ENCODE data around the gene POLR2H.

The POLR2H gene

DNA sequence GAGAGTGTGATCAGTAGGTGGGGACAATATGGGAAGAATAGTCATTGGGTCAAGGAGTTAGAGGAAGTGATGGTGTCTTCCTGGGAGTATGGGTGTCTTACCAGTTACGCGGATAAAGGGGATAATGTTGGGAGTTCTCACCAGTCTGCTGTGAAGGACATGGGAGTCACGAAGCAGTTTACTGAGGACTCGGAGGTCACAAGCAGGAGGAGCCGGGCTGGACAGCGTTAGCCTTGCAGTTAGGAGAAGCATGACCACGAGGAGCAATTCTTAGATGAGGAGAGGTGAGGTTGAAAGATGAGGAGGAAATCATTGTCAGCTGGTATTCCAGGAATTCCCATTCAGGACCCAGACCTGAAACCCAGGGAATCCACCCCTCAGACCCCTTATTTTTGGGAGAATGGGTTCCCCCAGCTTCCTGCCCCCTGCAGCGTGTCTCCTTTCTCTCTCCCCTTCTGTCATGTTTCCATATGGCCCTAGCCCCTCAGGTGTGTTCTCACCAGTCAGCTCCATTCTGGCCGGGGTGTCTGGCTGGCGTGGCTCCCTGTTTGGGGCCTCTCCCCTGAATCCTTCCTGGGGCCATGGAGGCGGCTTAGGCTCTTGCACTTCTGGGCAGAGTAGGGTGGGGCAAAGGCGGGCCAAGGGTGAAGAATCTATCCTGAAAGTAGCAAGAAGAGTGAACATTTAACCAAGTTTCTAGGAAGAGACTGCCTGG lies 14.4 kb downstream of the POLR2H start:
- no peak for DNase-seq

DNA sequence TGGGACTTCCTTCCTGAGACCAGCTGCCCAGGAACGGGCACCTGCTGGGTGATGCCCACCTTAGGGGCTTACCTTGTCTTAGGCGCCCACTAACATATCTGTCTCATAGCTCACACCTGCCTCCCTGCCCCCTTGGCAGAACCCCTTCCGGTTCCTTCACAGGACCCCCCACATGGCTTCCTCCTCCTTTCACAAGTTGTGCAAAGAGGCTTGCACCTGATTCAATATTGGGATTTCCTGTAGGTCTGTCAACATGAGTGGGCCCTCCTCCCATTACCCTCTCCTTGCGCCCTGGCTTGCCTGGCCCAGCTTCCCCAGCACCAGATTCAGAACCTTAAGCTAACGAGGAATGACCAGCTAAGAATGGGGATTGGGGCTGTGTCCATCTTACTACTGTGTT lies 15.9 kb downstream of the POLR2H start:
- DNase-seq, result no peak

DNA sequence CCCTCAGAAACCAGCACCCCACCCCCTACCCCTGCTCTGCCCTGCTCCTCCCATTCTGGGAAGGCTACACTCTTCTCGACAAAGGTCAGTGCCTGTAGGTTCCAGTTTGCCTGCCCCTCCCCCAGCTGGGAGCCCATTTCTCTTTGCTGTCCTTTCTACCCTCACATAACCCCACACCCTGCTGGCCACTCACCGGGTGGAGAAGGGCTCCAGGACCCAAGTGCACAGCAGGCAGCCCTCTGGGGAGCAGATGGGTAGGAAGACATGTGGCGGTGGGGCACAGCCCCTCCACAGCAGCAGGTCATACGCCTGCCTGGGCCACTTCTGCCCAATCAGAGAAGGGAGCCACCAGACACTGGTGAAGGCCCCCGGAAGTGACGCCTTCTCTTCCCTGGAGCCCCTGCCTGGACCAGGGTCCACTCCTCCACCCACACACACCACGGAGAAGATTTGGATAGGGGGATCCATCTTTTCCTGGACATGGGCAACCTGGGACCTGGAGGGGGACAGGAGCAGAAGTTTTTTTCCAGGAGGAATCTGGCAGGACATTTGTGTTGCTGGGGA lies 16.5 kb downstream of the POLR2H start, which contains the start of gene THPO:
Gene THPO (minus strand): TSS at position 326 of the 564 bp plus-strand sequence. CDS start 1,948 bp downstream, outside the sequence.
- DNase-seq, result no peak

- DNase-seq, result no peak
Observed at GRCh38 chr3:184378651-184379357, 17.3 kb downstream of the POLR2H start.

DNA sequence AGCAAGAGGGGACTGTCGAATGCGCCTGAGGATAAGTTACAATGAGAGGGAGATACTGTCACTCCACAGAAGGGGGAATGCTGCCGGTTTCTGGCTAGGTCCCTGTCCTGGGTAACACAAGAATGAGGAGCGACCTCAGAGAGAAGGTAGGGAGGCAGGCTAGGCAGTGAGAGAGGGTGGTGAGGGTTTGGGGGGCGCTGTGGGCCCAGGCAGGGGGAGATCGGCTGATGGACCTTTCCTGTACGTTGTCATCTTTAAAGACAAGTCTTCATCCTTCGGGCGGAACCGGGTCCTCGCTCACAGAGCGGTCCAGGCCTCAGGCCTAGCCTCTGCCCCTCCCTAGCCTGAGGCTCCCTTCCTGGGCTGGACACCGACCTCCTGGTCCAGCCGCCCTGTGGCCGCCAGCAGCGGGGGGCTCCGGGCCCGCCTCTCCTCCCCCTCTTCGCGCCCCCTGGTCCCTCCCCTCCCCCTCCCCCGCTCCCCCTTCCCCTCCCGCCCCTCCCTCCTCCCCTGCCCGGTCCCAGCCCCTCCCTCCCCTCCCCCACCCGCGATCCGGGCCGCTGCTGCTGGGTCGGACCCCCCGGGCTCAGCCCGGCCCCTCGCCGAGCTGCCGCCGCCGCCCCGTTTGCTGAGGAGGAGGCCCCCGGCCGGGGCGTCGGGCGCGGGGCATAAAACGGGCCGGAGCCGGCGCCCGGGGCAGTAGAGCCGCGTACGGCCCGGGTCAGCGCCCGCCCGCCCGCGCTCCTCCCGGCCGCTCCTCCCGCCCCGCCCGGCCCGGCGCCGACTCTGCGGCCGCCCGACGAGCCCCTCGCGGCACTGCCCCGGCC lies 18.1 kb downstream of the POLR2H start, which contains the start of gene CHRD:
Gene CHRD (plus strand): TSS at position 697 of the 827 bp plus-strand sequence. CDS start 265 bp downstream, outside the sequence.
- DNase-seq, result no peak

DNA sequence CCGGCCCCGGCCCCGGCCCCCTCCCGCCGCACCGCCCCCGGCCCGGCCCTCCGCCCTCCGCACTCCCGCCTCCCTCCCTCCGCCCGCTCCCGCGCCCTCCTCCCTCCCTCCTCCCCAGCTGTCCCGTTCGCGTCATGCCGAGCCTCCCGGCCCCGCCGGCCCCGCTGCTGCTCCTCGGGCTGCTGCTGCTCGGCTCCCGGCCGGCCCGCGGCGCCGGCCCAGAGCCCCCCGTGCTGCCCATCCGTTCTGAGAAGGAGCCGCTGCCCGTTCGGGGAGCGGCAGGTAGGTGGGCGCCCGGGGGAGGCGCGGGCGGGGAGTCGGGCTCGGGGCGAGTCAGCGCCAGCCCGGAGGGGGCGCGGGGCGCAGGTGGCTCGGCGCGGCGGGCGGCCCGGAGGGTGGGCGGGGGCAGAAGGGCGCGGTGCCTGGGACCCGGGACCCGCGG lies 18.7 kb downstream of the POLR2H start:
- DNase-seq, result peak; percentile 30

- peak; percentile 16 for DNase-seq
Observed at GRCh38 chr3:184380627-184381260, 19.2 kb downstream of the POLR2H start.

DNA sequence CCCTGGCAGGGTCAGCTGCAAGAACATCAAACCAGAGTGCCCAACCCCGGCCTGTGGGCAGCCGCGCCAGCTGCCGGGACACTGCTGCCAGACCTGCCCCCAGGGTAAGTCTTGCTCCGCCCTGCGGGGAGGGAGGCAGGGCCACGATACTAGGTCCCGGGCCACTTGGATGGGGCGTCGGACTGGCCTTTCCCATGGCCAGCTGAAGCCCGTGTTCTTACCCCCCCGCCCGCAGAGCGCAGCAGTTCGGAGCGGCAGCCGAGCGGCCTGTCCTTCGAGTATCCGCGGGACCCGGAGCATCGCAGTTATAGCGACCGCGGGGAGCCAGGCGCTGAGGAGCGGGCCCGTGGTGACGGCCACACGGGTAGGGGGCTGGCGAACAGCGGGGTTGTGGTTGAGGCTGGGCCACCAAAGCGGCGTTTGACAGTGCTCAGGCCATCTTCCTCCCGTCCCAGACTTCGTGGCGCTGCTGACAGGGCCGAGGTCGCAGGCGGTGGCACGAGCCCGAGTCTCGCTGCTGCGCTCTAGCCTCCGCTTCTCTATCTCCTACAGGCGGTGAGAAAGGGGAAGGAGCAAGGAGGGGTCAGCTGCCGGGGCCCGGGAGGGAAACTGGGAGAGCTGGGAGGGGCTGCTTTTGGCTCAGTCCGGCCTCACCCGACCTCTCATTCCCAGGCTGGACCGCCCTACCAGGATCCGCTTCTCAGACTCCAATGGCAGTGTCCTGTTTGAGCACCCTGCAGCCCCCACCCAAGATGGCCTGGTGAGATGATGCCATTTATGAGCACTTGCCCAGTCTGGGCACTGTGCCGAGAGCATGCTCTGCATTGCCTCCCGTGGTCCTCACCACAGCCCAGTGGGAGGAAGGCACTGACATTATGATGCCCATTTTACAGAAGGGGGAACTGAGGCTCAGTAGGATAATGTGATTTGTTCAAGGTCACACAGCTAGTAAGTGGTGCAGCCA lies 20.0 kb downstream of the POLR2H start:
- no peak for DNase-seq

DNA sequence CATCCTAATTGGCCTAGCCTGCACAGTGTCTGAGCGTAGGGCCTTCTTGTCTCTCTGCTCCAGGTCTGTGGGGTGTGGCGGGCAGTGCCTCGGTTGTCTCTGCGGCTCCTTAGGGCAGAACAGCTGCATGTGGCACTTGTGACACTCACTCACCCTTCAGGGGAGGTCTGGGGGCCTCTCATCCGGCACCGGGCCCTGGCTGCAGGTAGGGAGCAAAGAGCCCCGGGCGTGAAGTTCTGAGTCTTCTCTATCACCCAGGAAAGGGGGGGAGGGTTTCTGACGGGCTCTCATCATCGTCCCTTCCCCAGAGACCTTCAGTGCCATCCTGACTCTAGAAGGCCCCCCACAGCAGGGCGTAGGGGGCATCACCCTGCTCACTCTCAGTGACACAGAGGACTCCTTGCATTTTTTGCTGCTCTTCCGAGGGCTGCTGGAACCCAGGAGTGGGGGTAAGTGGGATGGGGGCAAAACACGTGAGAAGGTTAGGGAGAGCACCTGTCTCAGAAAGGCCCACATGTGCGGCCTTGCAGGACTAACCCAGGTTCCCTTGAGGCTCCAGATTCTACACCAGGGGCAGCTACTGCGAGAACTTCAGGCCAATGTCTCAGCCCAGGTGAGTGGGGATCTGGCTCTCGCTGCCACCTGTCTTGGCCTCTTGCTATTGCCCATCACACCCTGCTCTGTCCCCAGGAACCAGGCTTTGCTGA lies 21.0 kb downstream of the POLR2H start:
- no peak for DNase-seq

DNA sequence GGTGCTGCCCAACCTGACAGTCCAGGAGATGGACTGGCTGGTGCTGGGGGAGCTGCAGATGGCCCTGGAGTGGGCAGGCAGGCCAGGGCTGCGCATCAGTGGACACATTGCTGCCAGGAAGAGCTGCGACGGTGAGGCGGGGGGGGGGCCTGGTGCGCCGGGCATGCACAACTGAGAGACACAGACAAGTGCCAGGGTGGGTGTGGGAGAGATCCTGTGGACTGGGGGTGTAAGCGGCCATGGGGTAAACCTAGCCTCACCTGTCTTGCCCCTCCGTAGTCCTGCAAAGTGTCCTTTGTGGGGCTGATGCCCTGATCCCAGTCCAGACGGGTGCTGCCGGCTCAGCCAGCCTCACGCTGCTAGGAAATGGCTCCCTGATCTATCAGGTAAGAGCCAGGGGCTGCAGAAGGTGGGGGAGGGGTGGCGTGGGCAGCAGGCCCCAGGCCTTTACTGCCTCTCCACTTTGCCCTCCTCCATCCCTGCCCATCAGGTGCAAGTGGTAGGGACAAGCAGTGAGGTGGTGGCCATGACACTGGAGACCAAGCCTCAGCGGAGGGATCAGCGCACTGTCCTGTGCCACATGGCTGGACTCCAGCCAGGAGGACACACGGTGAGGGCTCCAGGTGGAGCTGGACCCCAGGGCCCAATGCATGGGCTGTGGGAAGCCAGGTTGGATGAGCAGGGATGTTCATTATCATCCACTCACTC lies 21.7 kb downstream of the POLR2H start:
- no peak for DNase-seq

GRCh38 chr3:184384342-184384741 lies 22.8 kb downstream of the POLR2H start:
- no peak for DNase-seq

DNA sequence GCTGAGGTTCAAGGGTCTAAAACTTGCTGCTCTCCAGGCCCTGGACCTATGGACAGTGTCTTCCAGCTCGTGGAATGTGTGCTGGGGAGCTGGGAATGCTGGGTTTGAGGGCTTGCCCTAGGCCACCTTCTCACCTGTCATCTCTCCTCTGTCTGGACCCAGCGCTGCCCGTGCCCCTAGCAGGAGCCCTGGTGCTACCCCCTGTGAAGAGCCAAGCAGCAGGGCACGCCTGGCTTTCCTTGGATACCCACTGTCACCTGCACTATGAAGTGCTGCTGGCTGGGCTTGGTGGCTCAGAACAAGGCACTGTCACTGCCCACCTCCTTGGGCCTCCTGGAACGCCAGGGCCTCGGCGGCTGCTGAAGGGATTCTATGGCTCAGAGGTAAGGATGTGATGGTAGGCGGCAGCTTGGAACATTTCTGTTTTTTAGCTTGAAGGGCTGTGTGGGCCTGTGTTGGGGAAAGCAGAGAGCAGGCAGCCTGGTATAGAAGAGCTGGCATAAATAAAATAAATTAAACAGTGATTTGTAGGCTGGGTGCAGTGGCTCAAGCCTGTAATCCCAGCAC lies 23.4 kb downstream of the POLR2H start:
- DNase-seq, result no peak

DNA sequence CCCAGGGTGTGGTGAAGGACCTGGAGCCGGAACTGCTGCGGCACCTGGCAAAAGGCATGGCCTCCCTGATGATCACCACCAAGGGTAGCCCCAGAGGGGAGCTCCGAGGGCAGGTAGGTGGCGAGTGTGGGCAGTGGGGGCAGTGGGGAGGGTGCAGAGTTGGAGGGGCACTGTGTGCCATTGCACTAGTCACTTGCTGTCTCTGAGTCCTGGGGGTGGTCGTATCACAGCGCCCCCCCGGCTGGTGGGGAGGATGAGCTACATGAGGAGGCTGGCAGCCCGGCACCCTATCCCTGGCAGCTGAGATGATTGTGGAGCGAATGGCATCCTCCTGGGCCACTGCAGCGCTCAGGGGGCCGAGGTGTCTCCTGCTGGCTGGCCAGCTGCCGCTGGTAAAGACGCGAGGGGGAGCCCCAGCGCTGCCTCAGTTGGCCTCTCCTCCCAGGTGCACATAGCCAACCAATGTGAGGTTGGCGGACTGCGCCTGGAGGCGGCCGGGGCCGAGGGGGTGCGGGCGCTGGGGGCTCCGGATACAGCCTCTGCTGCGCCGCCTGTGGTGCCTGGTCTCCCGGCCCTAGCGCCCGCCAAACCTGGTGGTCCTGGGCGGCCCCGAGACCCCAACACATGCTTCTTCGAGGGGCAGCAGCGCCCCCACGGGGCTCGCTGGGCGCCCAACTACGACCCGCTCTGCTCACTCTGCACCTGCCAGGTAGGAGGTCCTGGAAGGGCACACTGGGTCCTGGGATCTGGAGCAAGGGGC lies 24.7 kb downstream of the POLR2H start:
- no peak for DNase-seq

- DNase-seq, result no peak
Observed at GRCh38 chr3:184387174-184387714, 25.7 kb downstream of the POLR2H start.

- DNase-seq, result no peak
Observed at GRCh38 chr3:184388164-184388935, 26.8 kb downstream of the POLR2H start.

- DNase-seq, result no peak
Observed at GRCh38 chr3:184388936-184389230, 27.4 kb downstream of the POLR2H start.

GRCh38 chr3:184389384-184389783 lies 27.9 kb downstream of the POLR2H start:
- no peak for DNase-seq

All from activated CD4-positive, alpha-beta T cell treated with anti-CD3 and anti-CD28 coated beads, Interleukin-2, amount 50 U/mL, for 1 hour (primary cell).